Right kidney (tissue), 1 donor: ENCODE results near the gene BACE1.
"Not testable (repeated sequence)": the region's sequence is repeated elsewhere in the genome, so short reads cannot be mapped to it uniquely, and the experiment has no call there.

ENCODE experiments used
- DNase-seq: peaks from one replicate; pipeline ENCODE4 v3.0.0-alpha.2; 2016

BACE1 gene

GRCh38 chr11:117279711-117280376 is 36.2 kb downstream of the BACE1 start:
- DNase-seq, result no peak

DNA sequence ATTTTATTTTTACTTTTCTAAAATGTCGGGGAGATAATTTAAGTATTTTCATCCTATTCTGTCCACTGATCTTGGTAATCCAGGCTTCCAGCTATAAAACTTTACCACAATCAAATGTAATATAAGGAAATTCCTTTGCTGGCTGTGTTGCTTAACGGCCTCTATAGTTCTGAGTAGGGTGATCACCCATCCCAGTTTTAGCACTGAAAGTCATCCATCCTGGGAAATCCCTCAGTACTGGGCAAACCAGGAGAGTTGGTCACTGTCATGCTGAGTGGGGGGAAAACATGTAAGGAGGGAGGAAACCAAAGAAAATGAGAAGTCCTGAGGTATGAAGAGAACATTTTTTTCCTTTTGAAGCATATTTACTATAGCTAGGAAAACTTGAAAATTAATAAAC is 37.7 kb downstream of the BACE1 start:
- no peak for DNase-seq

GRCh38 chr11:117273550-117274289 is 42.3 kb downstream of the BACE1 start:
- no peak for DNase-seq

DNA sequence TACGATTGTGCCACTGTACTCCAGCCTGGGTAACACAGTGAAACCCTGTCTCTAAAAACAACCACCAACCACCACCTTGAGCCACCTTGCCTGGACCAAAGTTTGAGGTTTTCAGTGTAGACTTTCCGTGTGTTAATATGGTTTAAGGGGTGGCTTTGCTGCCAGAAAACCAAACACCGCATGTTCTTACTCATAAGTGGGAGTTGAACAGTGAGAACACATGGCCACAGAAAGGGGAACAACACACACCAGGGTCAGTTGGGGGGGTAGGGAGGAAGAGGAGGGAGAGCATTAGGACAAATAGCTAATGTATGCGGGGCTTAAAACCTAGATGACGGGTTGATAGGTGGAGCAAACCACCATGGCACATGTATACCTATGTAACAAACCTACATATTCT is 43.9 kb downstream of the BACE1 start:
- DNase-seq, result not testable (repeated sequence)

- DNase-seq, result no peak
Observed at GRCh38 chr11:117271208-117271607, 44.8 kb downstream of the BACE1 start.

GRCh38 chr11:117269856-117270255 is 46.2 kb downstream of the BACE1 start:
- no peak for DNase-seq

DNA sequence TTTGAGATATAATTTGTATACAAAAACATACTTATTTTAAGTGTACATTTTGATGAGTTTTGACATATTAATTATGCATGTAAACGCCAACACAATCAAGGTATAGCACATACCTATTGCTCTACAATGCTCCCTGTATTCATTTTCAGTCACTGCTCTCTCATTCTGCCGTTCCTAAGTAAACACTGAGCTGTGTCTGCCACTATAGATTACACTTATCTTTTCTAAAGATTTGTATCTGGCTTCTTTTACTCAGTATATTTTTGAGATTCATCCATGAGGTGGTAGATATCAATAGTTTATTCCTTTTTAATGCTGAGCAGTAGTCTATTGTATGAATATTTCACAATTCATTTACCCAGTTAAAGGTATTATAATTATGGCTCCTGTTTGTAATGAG is 50.3 kb downstream of the BACE1 start:
- DNase-seq, result no peak

DNA sequence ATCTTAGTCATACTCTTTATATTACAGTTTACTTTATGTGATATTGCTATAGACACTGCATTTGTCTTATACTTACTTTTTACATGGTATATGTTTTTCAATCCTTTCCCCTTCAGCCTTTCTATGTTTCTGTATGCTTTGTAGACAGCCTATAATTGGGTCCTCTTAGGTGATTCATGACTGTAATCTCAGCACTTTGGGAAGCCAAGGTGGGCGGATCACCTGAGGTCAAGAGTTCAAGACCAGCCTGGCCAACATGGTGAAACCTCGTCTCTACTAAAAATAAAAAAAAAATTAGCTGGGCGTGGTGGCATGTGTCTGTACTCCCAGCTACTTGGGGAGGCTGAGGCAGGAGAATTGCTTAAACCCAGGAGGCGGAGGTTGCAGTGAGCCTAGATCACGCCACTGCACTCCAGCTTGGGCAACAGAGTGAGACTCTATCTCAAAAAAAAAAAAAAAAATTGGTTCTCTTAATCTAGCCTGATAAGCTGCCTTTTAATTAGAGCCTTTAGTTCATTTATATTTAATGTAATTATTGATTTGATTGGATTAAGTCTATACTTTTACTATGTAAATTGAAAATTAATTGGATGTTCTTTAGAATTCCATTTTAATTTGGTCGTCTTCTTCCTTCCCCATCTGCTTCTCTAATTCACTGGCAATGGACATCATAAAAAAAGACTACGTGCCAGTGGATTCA is 51.3 kb downstream of the BACE1 start:
- not testable (repeated sequence) for DNase-seq

GRCh38 chr11:117259417-117259816 is 56.6 kb downstream of the BACE1 start:
- no peak for DNase-seq

GRCh38 chr11:117258576-117258975 is 57.5 kb downstream of the BACE1 start:
- DNase-seq, result no peak

DNA sequence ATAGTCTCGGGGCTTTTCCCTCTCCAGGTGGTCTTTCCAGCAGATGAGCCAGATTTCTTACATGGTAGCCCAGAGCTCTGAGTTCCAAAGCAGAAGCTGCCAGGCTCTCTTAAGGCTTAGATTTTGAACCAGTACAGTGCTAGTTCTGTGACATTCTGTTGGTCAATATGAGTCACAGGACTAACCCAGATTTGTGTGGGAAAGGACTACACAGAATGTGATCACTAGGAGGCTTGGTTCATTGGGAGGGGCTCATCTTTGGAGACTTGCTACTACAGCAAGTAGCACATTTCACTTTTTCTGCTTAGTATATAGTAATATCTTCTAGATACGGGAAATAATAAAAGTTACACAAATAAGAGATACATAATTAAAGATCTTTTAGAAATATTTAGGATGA is 59.5 kb downstream of the BACE1 start:
- no peak for DNase-seq

GRCh38 chr11:117255966-117256365 is 60.1 kb downstream of the BACE1 start:
- DNase-seq, result no peak

GRCh38 chr11:117251506-117251905 is 64.5 kb downstream of the BACE1 start:
- DNase-seq, result no peak

DNA sequence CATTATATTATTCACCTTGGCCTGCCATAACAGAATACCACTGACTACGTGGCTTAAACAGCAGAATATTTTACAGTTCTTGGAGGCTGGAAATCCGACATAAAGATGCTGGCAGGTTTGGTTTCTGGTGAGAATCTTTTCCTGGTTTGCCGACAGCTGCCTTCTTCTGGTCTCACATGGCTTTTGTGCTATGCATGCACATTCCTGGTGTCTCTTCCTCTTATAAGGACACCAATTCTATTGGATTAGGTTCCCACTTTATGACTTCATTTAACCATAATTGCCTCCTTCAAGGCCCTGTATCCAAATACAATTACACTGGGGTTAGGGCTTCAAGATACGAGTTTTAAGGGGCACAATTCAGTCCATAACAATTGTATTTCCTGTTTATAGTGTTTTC is 66.5 kb downstream of the BACE1 start:
- no peak for DNase-seq

DNA sequence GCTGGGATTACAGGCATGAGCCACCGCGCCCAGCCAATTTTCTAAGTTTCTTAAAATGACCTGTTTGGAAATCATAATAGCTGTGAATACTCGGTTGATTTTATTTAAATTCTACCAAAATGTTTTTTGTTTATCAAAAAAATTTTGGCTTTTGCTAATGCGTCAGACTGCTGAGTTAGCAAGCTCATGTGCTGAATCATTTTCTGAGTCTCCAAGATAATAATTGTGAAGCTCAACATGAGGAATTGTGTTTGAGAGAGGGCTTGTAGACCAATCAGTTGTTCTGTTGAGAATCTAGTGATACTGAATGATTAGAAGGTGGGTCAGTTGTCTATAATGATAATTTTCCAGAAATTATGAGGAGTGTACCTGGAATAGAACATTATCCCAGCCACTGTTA is 67.7 kb downstream of the BACE1 start:
- DNase-seq, result no peak

DNA sequence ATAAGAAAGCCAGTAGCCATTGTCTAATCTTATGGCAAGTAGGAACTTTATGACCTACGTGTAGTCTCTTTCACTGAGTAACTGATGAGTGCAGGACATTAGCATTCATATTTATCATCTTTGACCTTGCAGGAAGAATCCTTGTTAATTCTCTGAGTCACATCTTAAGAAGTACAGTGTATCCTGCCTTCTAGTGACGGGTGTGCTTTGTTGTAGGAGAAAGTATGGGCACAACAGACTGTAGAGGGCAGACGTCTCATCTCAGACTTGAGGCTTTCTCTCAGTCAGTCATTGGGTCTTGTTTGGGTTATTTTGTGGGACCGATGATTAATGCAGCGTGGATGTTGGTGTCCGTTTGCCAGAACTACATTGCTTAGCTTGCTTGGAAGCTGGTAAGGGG is 76.8 kb downstream of the BACE1 start:
- no peak for DNase-seq

- DNase-seq, result no peak
Observed at GRCh38 chr11:117238221-117238620, 77.8 kb downstream of the BACE1 start.
